Activated naive CD4-positive, alpha-beta T cell (primary cell): Measurements from ENCODE around the gene RHOXF2B.
"Not testable (repeated sequence)": the region's sequence is repeated elsewhere in the genome, so short reads cannot be mapped to it uniquely, and the experiment has no call there.

Source experiments
- DNase-seq, 4 experiments: peaks; one replicate each; lab custom pipeline; 2025; lab: John Stamatoyannopoulos, UW

The RHOXF2B gene

GRCh38 chrX:120077590-120077989 is at the start of gene RHOXF2B:
RHOXF2B (minus strand) TSS chrX:120077690; CDS start chrX:120077552, 138 bp downstream.
- not testable (repeated sequence) for DNase-seq

GRCh38 chrX:120125444-120125843 is 48.0 kb upstream of the RHOXF2B start:
- DNase-seq: no peak

DNA sequence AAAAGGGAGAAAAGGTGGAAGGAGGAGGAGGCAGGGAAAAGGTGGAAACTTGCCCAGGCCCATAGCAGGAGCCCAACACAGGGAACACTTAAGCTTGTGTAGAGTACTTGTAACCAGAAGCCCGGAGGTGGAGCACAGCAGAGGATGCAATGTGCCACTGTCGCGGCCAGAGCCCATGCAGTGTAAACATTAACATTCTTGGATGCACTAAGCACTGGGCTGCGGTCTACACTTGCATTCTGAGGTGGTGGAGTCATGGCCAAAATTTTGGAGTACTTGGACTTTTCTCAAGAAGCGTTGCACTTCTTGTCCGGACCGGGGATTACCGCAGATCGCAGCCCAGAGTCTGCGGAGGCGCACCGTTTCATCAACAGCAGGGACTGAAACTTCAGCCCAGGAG is 42.7 kb upstream of the RHOXF2B start:
- no peak for DNase-seq

- no peak for DNase-seq
Observed at GRCh38 chrX:120115438-120115963, 38.0 kb upstream of the RHOXF2B start, which contains the start of gene RHOXF1. RHOXF1 (minus strand) TSS chrX:120115913; CDS start chrX:120115862, 51 bp downstream.

DNA sequence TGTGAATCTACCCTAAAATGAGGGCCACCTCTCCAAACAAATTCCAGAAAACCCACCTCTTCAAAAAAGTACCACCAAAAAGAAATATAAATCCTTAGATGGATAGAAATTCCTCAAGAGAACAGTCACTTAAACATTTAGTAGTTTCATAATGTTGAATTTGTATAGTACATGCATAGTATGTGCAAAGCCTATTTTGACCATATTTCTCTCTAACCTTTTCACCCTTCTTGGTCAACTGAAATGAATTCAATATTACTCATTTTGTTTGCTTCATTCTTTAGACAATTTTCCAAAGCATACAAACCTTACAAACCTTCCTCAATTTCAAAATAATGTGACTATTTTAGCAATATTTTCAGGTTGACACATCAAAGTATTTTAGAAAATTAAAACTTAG is 34.1 kb upstream of the RHOXF2B start:
- DNase-seq: no peak

GRCh38 chrX:120109378-120109777 is 31.9 kb upstream of the RHOXF2B start:
- DNase-seq: no peak

GRCh38 chrX:120104707-120105106 is 27.2 kb upstream of the RHOXF2B start:
- not testable (repeated sequence) for DNase-seq

GRCh38 chrX:120101057-120101456 is 23.6 kb upstream of the RHOXF2B start:
- DNase-seq: not testable (repeated sequence)

GRCh38 chrX:120090208-120090607 is 12.7 kb upstream of the RHOXF2B start:
- no peak for DNase-seq

DNA sequence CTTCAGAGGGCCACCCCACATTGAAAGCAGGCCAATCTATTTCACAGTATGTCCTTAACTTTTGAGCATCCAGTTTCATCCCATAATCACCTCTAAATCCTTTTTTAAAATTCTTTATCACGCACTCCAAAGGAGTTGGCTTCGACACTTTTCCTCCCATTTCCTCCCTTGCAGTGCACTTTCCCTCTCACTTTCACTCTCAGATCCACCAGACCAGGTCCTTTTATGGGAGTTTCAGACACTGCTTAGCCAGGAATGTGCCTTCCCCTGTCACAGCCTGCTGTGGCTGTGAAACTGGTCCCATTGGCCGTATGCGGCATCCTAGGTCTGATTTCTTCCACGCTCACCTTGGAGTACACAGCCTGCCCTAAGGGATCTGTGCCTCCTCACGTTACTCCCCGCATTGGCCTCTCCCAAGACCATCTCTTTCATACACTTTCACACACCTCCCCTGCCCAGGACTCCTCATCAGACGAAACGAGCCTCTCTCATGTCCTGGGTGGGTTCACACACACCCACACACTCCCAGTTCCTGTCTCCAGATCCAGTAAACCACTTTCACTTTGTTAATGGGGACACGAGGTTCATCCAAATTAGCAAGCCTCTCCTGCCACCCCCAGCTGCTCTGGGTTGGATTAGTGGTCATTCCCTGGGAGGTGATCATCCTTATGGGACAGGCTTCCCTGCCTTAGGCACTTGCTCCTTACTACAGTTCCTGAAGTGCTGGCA is 10.0 kb upstream of the RHOXF2B start:
- DNase-seq: no peak

GRCh38 chrX:120085553-120086185 is 8.2 kb upstream of the RHOXF2B start:
- DNase-seq: not testable (repeated sequence)

DNA sequence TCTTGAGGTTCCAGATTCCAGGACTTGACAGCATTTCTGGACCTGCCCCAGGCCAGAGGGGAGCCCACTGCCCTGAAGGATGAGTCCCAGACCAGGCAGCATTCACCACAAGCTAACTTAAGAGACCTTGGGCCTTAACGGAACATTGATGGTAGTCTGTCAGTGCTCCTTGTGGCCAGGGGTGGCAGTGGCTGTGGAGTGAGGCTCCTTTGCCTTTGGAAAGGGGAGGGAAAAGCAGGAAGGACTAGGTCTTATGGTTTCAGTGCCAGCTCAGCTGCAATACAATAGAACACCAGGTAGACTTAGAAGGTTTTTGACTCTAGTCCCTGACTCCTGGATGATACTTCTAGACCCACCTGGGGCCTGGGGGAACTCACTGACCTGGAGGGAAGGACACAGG is 11.3 kb downstream of the RHOXF2B start:
- not testable (repeated sequence) for DNase-seq

DNA sequence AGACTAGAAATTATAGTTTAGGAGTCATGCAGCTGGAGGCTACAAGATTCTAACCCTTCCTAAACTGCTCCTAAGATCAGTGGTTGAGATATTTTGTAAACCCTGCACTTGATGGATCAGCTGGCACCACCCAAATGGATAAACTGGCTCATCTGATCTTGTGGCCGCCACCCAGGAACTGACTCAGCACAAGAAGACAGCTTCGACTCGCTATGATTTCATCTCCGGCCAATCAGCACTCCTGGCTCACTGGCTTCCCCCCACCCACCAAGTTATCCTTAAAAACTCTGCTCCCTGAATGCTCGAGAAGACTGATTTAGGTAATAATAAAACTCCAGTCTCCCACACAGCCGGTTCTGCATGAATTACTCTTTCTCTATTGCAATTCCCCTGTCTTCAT is 34.8 kb downstream of the RHOXF2B start:
- DNase-seq: not testable (repeated sequence)

- not testable (repeated sequence) for DNase-seq
Observed at GRCh38 chrX:120042247-120042646, 35.2 kb downstream of the RHOXF2B start.

DNA sequence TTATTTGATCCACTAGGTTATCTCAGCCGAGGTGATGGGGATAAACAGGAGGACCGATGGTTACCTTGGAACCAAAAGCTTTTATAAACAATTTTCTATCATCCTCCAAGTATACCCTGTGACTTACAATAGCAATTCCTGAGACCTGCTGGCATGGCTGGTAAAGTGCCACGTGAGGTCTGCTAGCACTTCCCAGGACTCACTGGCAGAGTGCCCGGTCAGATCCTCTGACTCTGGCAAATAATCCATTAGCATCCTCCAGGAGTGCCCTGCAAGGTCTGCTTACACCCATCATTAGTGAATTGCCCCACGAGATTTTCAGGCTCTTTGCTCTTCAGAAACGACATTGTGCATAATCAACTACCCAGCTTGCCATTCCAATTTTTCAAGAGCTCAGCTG is 37.3 kb downstream of the RHOXF2B start:
- DNase-seq: not testable (repeated sequence)

- DNase-seq: not testable (repeated sequence)
Observed at GRCh38 chrX:120039087-120039733, 38.3 kb downstream of the RHOXF2B start.

GRCh38 chrX:120036704-120037103 is 40.8 kb downstream of the RHOXF2B start:
- DNase-seq: no peak

- not testable (repeated sequence) for DNase-seq
Observed at GRCh38 chrX:120035522-120036309, 41.8 kb downstream of the RHOXF2B start.

- no peak for DNase-seq
Observed at GRCh38 chrX:120029354-120029753, 48.1 kb downstream of the RHOXF2B start.

DNA sequence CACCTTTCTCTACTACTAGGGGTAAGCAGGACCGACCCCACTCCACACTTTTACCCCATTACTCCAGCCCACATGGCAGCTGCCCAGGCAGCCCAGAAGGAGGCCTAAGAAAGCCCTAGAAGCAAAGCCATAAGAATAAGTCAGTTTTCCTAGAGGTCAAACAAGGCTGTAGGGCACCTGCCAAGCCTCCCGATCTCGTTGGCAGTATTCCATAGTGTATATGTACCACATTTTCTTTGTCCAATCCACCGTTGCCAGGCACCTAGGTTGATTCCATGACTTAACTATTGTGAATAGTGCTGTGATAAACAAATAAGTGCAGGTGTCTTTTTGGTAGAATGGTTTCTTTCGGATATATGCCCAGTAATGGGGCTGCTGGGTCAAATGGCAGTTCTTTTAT is 54.2 kb downstream of the RHOXF2B start:
- DNase-seq: no peak

DNA sequence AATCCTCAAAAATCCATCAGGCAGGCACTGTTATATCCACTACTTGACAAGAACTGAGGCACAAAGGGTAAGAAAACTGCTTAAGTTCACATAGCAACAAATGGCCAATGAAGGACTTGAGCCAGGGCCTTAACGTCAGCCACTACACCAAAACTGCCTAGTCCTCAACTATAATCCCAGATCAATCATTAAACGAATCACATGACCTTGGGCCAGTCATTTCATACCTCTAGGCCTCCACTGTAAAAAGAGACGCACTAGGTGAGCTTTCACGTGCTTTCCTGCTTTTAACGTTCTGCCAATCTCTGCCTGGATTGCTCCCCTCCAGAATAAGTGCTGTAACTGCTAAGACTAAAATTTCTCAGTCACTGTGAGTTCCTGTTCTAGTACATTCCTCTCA is 54.7 kb downstream of the RHOXF2B start:
- no peak for DNase-seq
